HG02885 (cell line): ENCODE measurements around the gene SRRM2.

Experiments used
- ATAC-seq: cut with Tn5 transposase; IDR thresholded peaks from one replicate; pipeline ENCODE4 v1.9.1; 2021; ENCODE audit warnings: mild to moderate bottlenecking; ENCODE audit not compliant: unreplicated experiment, poor library complexity

Gene SRRM2

DNA sequence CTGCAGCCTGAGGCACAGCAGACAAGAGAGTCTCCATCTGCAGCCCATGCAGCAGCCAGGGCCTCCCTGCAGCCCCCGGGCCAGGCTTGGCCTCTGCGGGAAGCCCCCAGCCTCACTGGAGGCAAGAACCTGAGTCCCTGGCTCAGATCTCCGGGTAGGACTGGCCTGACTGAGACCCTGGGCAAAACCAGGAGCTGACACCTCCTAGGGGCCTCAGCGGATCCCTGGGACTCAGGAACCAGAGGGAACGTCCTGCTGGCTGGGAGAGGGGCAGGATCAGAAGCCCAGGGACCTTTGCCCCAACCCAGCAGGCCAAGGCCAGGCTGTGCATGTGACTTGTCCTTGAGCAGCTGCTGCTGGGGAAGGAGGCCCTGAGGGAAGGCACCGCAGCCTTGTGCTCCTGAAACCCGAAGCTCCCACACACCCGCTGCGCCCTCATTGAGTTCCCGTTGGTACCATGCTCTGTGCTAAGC lies 62.9 kb downstream of the SRRM2 start:
- ATAC-seq, result no peak

DNA sequence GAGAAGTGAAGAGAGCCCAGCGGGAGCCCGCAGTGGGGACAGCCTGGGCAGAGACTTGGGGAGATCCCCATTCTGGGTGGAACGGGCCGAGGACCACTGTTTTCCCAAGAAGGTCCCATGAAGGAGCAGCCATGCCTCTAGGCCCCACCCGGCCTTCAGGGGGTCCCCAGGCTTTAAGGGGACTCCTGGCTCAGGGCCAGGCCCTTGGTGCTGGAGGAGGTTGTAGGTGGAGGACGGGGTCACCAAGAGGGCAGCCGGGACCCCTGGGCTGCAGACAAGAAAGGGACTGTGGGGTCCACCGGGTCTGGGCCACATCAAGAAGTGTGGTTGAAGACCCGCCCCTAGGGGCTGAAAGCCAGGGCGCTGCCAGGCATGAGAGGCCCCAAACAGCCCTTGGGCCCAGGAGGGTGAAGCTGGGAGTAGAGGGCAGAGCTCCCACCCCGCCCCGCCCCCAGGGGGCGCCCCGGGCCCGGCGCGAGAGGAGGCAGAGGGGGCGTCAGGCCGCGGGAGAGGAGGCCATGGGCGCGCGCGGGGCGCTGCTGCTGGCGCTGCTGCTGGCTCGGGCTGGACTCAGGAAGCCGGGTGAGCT lies 64.4 kb downstream of the SRRM2 start, which contains the start of gene PRSS21:
TSS of gene PRSS21 (plus strand) at position 487 of the 589 bp plus-strand sequence. CDS start at position 519, 32 bp downstream.
- no peak for ATAC-seq

DNA sequence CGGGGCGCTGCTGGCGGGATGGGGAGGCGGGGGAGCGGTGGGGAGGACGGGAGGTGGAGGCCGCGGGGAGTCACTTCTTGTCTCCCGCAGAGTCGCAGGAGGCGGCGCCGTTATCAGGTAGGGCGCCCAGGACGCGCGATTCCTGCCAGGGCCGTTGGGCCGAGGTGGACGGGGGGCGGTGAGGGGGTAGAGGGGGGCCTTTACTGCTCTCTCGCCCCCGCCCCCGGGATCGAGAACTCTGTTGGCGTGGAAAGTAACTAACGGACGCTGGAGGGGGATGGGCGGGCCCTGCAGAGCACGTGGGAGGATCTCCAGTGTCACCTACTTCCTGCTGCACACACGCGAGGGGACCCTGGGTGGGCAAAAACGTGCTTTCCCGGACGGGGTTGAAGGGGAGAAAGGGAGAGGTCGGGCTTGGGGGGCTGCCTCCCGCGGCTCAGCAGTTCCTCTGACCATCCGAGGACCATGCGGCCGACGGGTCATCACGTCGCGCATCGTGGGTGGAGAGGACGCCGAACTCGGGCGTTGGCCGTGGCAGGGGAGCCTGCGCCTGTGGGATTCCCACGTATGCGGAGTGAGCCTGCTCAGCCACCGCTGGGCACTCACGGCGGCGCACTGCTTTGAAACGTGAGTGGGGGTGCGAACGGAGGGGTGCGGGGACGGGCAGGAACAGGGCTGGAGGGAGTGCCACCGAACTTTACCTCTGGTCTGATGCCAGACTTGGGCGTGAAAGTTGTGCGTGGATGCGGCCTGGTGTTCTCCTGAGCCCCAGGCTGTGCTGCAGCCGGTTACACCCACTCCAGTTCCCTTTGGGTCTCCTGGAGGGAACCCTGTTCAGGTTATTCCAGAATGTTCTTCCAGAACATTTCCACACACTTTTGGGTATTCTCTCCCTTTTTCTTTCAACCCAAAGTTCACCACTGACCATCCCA lies 65.2 kb downstream of the SRRM2 start:
- no peak for ATAC-seq

DNA sequence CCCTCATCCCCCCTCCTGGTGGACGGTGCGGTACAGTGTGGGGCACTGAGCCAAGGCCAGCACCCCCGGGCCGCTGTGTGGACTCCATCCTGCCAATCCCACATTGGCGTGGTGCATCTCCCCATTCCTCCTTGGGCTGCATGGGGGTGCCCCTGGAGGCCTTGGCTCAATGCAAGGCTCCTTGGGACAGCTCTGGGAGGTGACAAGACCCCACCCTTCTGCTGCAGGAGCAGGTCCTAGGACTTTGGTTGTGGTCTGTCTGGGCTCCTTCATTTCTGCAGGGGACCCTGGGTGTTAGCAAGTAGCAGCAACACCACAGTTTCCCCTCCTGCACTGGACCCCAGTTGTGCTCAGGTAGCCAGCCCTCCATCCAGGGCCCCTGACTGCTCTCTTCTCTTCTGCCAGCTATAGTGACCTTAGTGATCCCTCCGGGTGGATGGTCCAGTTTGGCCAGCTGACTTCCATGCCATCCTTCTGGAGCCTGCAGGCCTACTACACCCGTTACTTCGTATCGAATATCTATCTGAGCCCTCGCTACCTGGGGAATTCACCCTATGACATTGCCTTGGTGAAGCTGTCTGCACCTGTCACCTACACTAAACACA lies 65.9 kb downstream of the SRRM2 start:
- ATAC-seq, result no peak

DNA sequence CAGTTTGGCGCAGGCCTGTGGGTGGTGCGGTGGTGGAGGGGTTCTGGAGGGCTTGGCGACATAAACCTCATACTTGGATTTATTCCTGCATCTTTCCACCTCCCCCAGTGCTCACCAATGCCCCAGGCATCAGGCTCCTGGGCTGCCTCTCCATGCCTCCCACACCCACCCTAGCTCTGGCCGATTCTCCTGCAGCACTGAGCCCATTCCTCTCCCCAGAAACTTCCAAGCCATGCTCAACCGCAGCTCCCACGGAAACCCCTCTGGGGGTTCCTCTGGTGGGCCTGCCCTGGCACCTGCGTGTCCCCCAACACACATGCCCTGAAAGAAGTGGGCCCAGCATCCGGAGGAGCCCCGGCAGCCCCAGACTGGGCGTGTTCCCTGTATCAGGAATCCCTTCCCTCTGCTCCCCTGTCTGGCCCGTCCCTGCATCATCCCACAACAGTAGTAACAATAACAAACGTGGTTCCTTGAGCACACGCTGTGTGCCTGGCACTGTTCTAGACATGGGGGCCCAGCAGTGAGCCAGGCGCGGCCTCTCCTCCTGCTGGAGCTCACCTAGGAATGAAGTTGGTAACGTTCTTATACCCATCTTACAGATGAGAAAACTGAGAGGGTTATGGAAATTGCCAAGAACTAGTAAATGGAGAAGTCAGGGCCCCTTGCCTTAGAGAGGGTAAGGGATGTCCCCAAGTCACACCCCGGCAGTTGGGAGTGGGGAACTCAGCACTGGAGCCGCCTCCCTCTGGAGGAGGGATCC lies 66.9 kb downstream of the SRRM2 start:
- no peak for ATAC-seq

DNA sequence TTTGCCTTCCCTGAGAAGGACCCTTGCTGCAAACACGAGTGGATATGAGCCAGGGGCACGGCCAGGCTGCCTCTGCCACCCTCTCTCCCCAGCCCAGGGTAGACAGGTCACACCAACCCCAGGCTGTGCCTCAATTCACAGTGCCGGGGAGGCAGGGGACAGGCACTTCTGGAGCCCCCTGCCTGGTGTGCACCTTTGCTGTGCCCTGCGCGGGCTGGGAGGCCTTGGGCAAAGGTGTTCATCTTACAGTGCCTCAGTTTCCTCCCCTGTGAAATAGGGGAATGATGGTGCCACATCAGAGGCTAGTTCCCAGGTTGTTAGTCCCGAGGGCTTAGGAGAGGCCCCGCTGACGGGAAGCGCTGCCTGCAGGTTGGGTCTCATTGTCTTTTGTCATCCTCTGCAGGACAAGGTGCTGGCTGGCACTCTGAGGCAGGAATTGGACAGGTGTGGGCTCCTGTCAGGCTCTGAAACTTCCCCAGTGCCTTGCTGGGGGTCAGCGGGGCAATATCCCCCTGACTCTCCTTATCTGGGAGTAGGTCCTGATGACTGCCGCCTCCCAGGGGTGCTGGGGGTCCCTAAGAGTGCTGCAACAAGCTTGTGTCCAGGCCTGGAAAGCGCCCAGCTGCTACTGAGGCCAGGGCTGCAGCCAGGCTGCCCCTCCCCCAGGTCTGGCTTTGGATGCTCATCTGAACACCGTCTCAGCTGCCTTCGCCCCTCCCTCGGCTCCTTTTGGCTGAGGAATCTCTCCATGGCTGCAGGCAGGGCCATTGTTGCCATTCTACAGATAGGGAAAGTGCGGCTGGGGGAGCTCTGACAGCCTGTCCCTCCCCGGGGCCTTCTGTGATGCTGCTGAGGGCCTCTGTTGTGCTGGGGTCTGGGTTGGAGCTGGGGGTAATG lies 67.7 kb downstream of the SRRM2 start:
- no peak for ATAC-seq
